ENCODE data around the gene SLBP.

The SLBP gene

DNA sequence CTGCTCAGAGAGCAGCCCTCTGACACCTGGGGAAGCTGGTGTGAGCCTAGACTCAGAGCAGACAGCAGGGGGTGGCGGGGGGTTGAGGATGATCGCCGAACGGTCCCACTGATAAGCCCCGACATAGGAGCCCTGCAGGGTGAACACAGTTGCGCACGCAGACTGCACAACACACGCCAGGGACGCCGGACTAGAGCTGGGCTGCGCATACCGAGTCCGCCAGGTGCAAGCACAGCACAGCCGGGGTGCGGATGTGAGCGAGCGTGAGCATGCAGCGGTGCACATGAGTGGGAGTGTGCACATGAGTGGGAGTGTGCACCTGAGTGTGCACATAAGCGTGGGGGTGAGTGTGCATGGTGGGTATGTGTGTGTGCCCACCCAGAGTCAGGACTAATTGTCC, 64.7 kb downstream of the SLBP start:
- no peak for DNase-seq

DNA sequence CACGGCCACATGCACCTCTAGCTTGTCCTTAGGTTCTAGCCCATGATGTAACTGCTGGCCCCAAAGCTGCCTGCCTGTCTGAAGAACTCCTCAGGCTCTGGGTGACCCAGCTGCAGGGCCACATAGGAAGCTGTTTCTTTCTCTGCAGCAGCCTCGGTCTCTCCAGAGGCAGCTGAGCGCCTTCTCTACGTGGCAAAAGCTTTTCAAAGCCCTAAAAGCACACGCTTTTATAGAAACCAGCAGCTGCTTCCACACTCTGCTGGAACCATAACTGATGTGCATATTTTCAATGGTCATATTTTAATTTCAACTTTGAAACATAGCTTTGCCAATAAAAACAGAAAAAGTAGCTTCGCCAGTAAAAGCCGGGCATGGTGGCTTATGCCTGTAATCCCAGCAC, 65.4 kb downstream of the SLBP start:
- DNase-seq = no peak

DNA sequence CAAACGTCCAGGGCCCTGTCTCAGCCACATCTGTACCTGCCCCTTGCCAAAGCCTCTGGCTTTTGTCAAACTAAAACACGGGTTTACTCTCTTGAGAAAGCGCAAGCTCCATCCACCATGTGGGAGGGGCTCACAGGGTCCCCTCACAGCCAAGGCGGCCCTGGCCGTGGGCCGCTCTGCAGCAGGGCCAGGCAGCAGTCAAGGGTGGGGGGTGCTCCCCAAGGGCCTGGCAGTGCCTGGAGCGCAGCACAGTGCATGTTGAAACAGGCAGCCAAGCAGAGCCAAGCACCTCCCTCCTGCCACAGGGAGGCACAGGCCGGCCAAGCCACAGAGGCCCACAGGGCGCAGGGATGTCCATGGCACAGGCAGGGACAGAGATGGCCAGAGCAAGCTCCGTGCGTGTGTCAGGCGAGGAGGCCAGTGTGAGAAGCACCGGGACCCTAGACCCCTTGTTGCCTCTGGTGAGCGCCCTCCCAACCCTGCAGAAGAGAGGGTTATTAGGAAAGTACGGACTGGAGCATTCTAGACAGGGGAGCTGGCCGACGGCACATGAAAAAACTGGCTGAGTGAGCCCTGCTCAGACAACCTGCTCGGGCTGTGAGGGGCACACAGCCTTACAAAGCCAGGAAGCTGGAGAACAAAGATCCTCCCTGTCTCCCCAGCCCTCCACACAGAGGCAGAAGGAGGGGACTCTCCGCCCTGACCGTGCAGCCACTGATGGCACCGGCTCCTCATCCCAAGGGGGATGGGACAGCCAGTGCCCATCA, 67.0 kb downstream of the SLBP start:
- no peak for DNase-seq

DNA sequence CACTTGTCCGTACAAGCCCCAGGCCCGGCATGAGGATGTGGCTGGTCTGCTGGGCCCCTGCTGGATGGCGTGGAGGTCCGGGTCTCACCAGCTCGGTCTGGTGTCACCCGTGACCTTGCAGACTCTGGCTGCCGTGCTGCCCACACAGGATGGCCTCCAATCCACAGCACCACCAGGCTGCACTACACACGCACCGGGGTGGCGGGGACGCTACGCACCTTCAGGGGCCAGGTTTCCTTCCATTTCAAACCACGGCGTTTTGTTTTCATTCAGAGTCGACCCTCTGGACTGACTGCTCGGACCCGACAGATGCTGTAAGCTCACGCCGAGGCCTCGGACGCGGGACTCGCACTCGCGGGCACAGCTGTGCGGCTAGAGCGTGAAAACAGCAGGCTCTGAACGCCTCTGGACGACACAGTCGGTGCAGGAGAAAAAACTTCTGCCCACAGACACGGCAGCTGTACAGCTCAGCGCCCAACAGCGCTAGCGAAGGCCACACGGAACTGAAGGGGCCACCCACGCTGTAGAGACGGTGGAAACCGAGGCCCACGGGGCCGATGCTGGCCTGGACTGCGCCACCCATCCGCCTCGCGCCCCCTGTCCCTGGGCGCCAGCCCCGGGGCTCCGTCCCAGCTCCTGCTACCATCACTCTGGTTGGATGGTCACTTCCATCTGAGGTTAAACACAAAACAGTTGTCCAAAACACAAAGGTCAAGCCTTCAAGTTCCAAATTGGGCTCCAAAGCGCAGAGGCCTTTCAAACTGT, 68.0 kb downstream of the SLBP start:
- no peak for DNase-seq
